Lower leg skin (tissue), 4 donors: Measurements from ENCODE around the gene NAMPT. TPM values are rescaled to one million over a fixed set of nuclear protein-coding genes. Genes with fewer than 3 reads are reported as not detected.
A peak's percentile ranks its signal among the peaks of the same experiment; 100 is the strongest.

Experiments used
- DNase-seq, 2 donors: peaks; one replicate each; pipeline ENCODE4 v3.0.0-alpha.2; 2019; ENCODE audit warnings: low spot score in 2 of 2
- H3K4me3 ChIP-seq: fragments of 200-600 bp; sonication (generic); 2 replicates; pipeline ENCODE4 v1.5.1; 2017; ENCODE audit warnings: mild to moderate bottlenecking, low read depth; ENCODE audit not compliant: poor library complexity, severe bottlenecking
- POLR2A ChIP-seq, 2 donors: fragments of 450-650 bp; IDR thresholded peaks; one replicate each; pipeline ENCODE4 v1.6.1; 2016 to 2017; ENCODE audit warnings: antibody characterized with exemption in 2 of 2, mild to moderate bottlenecking in 1 of 2, moderate library complexity in 1 of 2
- WGBS, 2 donors: methylation state at CpG; one replicate each; pipeline ENCODE4 v1.1.5; 2018; 5-methylcytosine and 5-hydroxymethylcytosine counted together
- intact Hi-C: fragments of 100-400 bp; cut with DNase I; formaldehyde crosslinking; loops from one replicate; pipeline ENCODE4 v1.15.0; 2023; ENCODE audit warnings: low total_unique reads
- total RNA-seq, 4 donors: library from RNA; depleted of rRNA; stranded (reverse); fragments of >200 nt; gene quantifications; one replicate each; pipeline ENCODE4 v1.1.0, GENCODE V29; 2016
- TF ChIP-seq, protein P1 (sequence below), 3 donors: fragments of 450-650 bp; IDR thresholded peaks; one replicate each; pipeline ENCODE4 v1.5.1; 2016; ENCODE audit warnings: antibody characterized with exemption in 3 of 3, mild to moderate bottlenecking in 3 of 3, moderate library complexity in 2 of 3

NAMPT gene
- total RNA-seq, 4 donors from 2014 or later, result 94.9 to 170 (median 114) TPM

DNA sequence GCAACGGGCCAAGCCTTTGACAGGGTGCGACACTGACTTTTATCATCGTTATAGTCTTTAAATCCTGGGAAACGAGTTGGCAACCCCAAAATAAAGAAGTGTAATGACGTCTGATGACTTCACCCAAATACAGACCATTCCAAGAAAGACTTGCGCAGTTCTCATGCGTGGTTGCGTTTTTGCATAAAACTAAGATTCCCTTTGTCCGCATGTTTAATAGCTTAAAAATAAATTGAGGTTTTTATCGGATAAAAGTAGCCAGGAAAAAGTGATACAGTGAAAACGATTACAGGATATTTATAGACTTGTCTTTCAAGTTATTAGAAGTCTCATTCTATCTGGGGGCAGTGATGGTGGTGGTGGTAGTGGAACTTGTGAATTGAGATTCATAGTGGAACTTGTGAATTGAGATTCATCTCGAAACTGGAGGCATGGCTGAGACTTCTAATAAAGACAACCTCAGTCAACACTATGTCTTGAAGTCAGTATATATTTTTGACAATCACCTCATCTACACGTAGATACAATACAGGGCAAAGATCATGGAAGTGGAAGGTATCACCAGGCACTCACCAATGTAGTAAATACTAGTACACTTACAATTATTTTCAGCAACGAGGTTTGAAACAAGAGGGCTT is 1.2 kb upstream of the NAMPT start:
- TF ChIP-seq, protein P1, sequence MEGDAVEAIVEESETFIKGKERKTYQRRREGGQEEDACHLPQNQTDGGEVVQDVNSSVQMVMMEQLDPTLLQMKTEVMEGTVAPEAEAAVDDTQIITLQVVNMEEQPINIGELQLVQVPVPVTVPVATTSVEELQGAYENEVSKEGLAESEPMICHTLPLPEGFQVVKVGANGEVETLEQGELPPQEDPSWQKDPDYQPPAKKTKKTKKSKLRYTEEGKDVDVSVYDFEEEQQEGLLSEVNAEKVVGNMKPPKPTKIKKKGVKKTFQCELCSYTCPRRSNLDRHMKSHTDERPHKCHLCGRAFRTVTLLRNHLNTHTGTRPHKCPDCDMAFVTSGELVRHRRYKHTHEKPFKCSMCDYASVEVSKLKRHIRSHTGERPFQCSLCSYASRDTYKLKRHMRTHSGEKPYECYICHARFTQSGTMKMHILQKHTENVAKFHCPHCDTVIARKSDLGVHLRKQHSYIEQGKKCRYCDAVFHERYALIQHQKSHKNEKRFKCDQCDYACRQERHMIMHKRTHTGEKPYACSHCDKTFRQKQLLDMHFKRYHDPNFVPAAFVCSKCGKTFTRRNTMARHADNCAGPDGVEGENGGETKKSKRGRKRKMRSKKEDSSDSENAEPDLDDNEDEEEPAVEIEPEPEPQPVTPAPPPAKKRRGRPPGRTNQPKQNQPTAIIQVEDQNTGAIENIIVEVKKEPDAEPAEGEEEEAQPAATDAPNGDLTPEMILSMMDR (IDR thresholded peaks at IDR 0.05), result no peak
- TF ChIP-seq POLR2A (IDR thresholded peaks at IDR 0.05), result no peak
- WGBS, 2 donors, result 24 to 28% methylated on average over 14 of the region's 14 CpGs
- no peak for DNase-seq
- intact Hi-C loops, result loop anchor here (10.0 kb wide), 1 partner anchor 179 kb away; no protein-coding TSS in a partner anchor
- peak overlapping the region; percentile 48 for H3K4me3 ChIP-seq

GRCh38 chr7:106285051-106285854 is 470 bp upstream of the NAMPT start:
- WGBS, 2 donors, result 0 to 1% methylated on average over 40 to 47 of the region's 70 CpGs
- intact Hi-C loops, result loop anchor here (10.0 kb wide), 1 partner anchor 180 kb away; no protein-coding TSS in a partner anchor

GRCh38 chr7:106283831-106284713 is 711 bp downstream of the NAMPT start:
- intact Hi-C loops, result loop anchor here (10.0 kb wide), 1 partner anchor 181 kb away; no protein-coding TSS in a partner anchor

More at GRCh38 chr7:106285051-106285854, 470 bp upstream of the NAMPT start:
- DNase-seq, result peak; percentile 98 to 100
- peak overlapping the region; percentile 48 for H3K4me3 ChIP-seq
- TF ChIP-seq POLR2A (IDR thresholded peaks at IDR 0.05), result no peak
- TF ChIP-seq, protein P1 (IDR thresholded peaks at IDR 0.05), result no peak

DNA sequence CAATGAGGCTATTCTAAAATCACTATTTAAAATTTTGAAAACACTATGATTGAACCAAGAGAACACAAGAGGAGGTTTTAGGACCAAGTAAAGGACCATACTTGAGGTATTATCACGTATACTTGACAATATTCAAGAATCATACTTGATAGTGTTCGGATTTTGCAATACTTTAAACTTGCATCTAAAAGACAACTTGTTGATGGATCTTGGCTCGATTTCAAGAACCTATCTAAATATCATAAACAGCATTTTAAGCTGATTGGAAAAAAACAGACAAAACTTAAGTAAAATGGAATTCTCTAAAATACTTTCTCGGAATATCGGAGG is 1.3 kb downstream of the NAMPT start:
- intact Hi-C loops, result loop anchor here (10.0 kb wide), 1 partner anchor 181 kb away; no protein-coding TSS in a partner anchor
- WGBS, 2 donors, result 18 to 22% methylated on average over 5 of the region's 5 CpGs
- no peak for TF ChIP-seq POLR2A (IDR thresholded peaks at IDR 0.05)
- TF ChIP-seq, protein P1 (IDR thresholded peaks at IDR 0.05), result no peak
- DNase-seq, result no peak
- no peak overlapping the region for H3K4me3 ChIP-seq

More at GRCh38 chr7:106283831-106284713, 711 bp downstream of the NAMPT start:
- DNase-seq, result peak; percentile 55 to 92
- TF ChIP-seq POLR2A (IDR thresholded peaks at IDR 0.05), result no peak
- TF ChIP-seq, protein P1 (IDR thresholded peaks at IDR 0.05), result no peak
- H3K4me3 ChIP-seq, result peak overlapping the region; percentile 43
- 0% methylated on average over 9 to 12 of the region's 72 CpGs for WGBS, 2 donors

DNA sequence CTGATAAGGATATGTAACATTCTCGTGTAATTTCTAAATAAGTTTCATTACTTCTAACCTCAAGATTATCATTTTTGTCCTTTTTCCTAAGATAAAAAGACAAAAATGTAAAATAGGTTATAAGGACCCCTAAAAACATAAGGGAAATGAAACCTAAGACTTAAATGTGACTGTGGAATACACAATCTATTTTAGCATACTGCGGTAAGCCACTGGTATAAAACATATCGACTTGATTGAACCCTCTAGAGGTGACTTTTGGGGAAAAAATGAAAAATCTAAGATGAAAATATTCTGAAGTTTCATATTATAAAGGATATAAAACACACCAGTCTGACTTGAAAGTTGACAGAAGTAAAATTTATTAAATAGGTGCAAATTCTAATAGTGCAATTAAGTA is 1.9 kb downstream of the NAMPT start:
- 74% methylated on average over 3 of the region's 3 CpGs for WGBS, 2 donors
- intact Hi-C loops, result loop anchor here (10.0 kb wide), 1 partner anchor 182 kb away; no protein-coding TSS in a partner anchor

More for the DNA sequence above, 1.9 kb downstream of the NAMPT start:
- H3K4me3 ChIP-seq, result no peak overlapping the region
- TF ChIP-seq, protein P1 (IDR thresholded peaks at IDR 0.05), result no peak
- TF ChIP-seq POLR2A (IDR thresholded peaks at IDR 0.05), result no peak
- no peak for DNase-seq
